HepG2 (cell line): Measurements from ENCODE around the gene XPO1. TPM values are rescaled to one million over a fixed set of nuclear protein-coding genes. Genes with fewer than 3 reads are reported as not detected.

Source experiments
- AGO2 ChIP-seq: fragments of 200-400 bp; formaldehyde crosslinking; optimal IDR thresholded peaks from 2 replicates; pipeline ENCODE3; 2017; ENCODE audit warnings: mild to moderate bottlenecking, low read depth, low read length, moderate library complexity
- BCL6 ChIP-seq: IDR thresholded peaks from 2 replicates; pipeline ENCODE4 v1.6.1; 2016; ENCODE audit warnings: missing genetic modification reagents, missing compliant biosample characterization
- HNRNPL ChIP-seq: fragments of 200-400 bp; formaldehyde crosslinking; IDR thresholded peaks from 2 replicates; pipeline ENCODE4 v1.6.1; 2017; ENCODE audit warnings: mild to moderate bottlenecking, low read depth, low read length
- MTERF4 ChIP-seq: sonication (generic); formaldehyde crosslinking; IDR thresholded peaks from 2 replicates; pipeline ENCODE4 v1.8.0; 2023; ENCODE audit warnings: mild to moderate bottlenecking, missing genetic modification reagents
- RXRB ChIP-seq: IDR thresholded peaks from 2 replicates; pipeline ENCODE4 v1.6.1; 2016; ENCODE audit warnings: borderline replicate concordance, missing genetic modification reagents, missing compliant biosample characterization
- SP4 ChIP-seq: sonication (generic); formaldehyde crosslinking; IDR thresholded peaks from 2 replicates; pipeline ENCODE4 v1.8.1; 2023; ENCODE audit warnings: mild to moderate bottlenecking, missing genetic modification reagents
- STAG1 ChIP-seq: sonication (generic); formaldehyde crosslinking; IDR thresholded peaks from 2 replicates; pipeline ENCODE4 v1.4.0; 2020; ENCODE audit warnings: missing genetic modification reagents
- TBP ChIP-seq: sonication (generic); formaldehyde crosslinking; IDR thresholded peaks from 2 replicates; pipeline ENCODE4 v1.5.0; 2020; ENCODE audit warnings: missing genetic modification reagents
- ZBTB25 ChIP-seq: IDR thresholded peaks from 2 replicates; pipeline ENCODE4 v1.6.1; 2018; ENCODE audit warnings: missing genetic modification reagents
- ZNF354B ChIP-seq: sonication (generic); formaldehyde crosslinking; IDR thresholded peaks from 2 replicates; pipeline ENCODE4 v1.8.0; 2022; ENCODE audit warnings: mild to moderate bottlenecking, missing genetic modification reagents
- ZNF556 ChIP-seq: sonication (generic); formaldehyde crosslinking; IDR thresholded peaks from 2 replicates; pipeline ENCODE4 v1.4.0; 2020; ENCODE audit warnings: mild to moderate bottlenecking, missing genetic modification reagents, borderline replicate concordance
- polyA plus RNA-seq, 8 experiments: library from polyadenylated mRNA; depleted of rRNA in 3 of 8; stranded (reverse) in 7 of 8; unstranded in 1 of 8; fragments of >200 nt; fragmentation: Illumina TruSeq in 4 of 8; extraction: Trizol in 4 of 8; gene quantifications; 2 replicates each; pipeline versions ENCODE4 v1.2.1 to v1.2.3, GENCODE V29; 2011 to 2016; ENCODE audit warnings: low read depth in 4 of 8, missing spikeins in 1 of 8, mixed read lengths in 1 of 8; ENCODE audit not compliant: insufficient read depth in 1 of 8
- total RNA-seq, 5 experiments: library from RNA; depleted of rRNA; stranded (reverse); fragments of >200 nt; fragmentation: Illumina TruSeq; extraction: Trizol; gene quantifications; 2 replicates each; pipeline ENCODE4 v1.2.3, GENCODE V29; 2016; ENCODE audit warnings: low read depth in 1 of 5
- TF ChIP-seq, protein P1 (sequence below): sonication (generic); formaldehyde crosslinking; IDR thresholded peaks from 2 replicates; pipeline ENCODE4 v1.4.0; 2020; ENCODE audit warnings: mild to moderate bottlenecking, low read depth, missing genetic modification reagents
- TF ChIP-seq, protein P2 (sequence below): sonication (generic); formaldehyde crosslinking; IDR thresholded peaks from 2 replicates; pipeline ENCODE4 v1.9.0; 2021; ENCODE audit warnings: mild to moderate bottlenecking, missing genetic modification reagents

XPO1 gene
- total and polyA plus RNA-seq, 2 of the 13 experiments (the other 11 are each of a cell fraction or from before 2014, with no cell fraction given): 67.4 to 212 TPM

DNA sequence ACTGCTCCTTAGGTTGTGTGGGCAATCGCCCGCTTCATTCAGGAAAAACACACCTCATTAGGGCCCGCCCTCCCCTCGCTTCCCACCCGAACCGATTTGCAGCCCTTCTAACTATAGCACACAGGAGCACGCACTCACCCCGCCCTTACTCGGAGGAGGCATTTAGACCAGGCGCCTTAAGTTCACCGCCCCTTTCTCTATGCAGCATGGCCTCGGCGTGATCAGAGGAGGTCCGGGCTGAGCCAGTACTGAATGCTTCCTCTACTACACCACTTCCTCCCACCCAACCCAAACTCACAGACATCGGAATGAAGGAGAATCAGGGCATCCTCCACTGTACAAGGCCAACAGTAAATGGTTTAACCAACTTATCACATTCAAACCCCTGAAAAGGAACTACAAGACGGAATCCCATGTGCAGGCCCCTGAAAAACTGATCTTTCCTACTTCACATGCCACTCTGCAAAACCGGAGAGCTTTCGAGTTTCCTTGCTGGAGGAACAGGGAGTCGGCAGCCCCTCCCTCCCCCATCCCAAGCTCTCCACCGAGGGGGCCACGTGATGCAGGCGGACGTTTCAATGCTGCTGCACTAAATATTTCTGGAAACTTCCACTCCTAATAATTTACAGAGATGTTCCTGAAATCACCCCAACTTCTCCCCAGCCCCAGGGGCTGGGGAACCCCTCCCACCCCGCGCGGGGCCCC is 1.4 kb downstream of the XPO1 start (continued):
- no peak for TF ChIP-seq TBP (CRISPR knock-in tag)
- TF ChIP-seq HNRNPL: no peak
- peak; percentile 56; the same call in 1 of the 2 replicates for TF ChIP-seq ZBTB25 (CRISPR knock-in tag)
- TF ChIP-seq, protein P1, sequence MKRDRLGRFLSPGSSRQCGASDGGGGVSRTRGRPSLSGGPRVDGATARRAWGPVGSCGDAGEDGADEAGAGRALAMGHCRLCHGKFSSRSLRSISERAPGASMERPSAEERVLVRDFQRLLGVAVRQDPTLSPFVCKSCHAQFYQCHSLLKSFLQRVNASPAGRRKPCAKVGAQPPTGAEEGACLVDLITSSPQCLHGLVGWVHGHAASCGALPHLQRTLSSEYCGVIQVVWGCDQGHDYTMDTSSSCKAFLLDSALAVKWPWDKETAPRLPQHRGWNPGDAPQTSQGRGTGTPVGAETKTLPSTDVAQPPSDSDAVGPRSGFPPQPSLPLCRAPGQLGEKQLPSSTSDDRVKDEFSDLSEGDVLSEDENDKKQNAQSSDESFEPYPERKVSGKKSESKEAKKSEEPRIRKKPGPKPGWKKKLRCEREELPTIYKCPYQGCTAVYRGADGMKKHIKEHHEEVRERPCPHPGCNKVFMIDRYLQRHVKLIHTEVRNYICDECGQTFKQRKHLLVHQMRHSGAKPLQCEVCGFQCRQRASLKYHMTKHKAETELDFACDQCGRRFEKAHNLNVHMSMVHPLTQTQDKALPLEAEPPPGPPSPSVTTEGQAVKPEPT (CRISPR knock-in tag): 0 out of 2 replicates have a peak, but pooled peaks have one; percentile 33
- peak; percentile 93 for TF ChIP-seq ZNF556 (CRISPR knock-in tag)
- TF ChIP-seq STAG1 (CRISPR knock-in tag): no peak; the same call in 1 of the 2 replicates
- peak; percentile 42; the same call in 1 of the 2 replicates for TF ChIP-seq SP4 (CRISPR knock-in tag)
- TF ChIP-seq RXRB (CRISPR knock-in tag): peak; percentile 61
- no peak for TF ChIP-seq AGO2
- no peak for TF ChIP-seq ZNF354B (CRISPR knock-in tag)
- no peak for TF ChIP-seq BCL6
- TF ChIP-seq, protein P2, sequence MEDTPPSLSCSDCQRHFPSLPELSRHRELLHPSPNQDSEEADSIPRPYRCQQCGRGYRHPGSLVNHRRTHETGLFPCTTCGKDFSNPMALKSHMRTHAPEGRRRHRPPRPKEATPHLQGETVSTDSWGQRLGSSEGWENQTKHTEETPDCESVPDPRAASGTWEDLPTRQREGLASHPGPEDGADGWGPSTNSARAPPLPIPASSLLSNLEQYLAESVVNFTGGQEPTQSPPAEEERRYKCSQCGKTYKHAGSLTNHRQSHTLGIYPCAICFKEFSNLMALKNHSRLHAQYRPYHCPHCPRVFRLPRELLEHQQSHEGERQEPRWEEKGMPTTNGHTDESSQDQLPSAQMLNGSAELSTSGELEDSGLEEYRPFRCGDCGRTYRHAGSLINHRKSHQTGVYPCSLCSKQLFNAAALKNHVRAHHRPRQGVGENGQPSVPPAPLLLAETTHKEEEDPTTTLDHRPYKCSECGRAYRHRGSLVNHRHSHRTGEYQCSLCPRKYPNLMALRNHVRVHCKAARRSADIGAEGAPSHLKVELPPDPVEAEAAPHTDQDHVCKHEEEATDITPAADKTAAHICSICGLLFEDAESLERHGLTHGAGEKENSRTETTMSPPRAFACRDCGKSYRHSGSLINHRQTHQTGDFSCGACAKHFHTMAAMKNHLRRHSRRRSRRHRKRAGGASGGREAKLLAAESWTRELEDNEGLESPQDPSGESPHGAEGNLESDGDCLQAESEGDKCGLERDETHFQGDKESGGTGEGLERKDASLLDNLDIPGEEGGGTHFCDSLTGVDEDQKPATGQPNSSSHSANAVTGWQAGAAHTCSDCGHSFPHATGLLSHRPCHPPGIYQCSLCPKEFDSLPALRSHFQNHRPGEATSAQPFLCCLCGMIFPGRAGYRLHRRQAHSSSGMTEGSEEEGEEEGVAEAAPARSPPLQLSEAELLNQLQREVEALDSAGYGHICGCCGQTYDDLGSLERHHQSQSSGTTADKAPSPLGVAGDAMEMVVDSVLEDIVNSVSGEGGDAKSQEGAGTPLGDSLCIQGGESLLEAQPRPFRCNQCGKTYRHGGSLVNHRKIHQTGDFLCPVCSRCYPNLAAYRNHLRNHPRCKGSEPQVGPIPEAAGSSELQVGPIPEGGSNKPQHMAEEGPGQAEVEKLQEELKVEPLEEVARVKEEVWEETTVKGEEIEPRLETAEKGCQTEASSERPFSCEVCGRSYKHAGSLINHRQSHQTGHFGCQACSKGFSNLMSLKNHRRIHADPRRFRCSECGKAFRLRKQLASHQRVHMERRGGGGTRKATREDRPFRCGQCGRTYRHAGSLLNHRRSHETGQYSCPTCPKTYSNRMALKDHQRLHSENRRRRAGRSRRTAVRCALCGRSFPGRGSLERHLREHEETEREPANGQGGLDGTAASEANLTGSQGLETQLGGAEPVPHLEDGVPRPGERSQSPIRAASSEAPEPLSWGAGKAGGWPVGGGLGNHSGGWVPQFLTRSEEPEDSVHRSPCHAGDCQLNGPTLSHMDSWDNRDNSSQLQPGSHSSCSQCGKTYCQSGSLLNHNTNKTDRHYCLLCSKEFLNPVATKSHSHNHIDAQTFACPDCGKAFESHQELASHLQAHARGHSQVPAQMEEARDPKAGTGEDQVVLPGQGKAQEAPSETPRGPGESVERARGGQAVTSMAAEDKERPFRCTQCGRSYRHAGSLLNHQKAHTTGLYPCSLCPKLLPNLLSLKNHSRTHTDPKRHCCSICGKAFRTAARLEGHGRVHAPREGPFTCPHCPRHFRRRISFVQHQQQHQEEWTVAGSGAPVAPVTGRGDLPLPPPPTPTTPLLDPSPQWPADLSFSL (CRISPR knock-in tag): no peak
- TF ChIP-seq MTERF4: peak; percentile 96
